Myocyte (in vitro differentiated cells): Measurements from ENCODE around the gene CST7. TPM values are rescaled to one million over a fixed set of nuclear protein-coding genes. Genes with fewer than 3 reads are reported as not detected.
"Not testable (repeated sequence)": the region's sequence is repeated elsewhere in the genome, so short reads cannot be mapped to it uniquely, and the experiment has no call there.

Source experiments
- DNase-seq: peaks from one replicate; pipeline ENCODE4 v3.0.0-alpha.2; 2012; ENCODE audit warnings: low read depth
- polyA plus RNA-seq: library from polyadenylated mRNA; unstranded; fragments of >200 nt; gene quantifications from one replicate; pipeline ENCODE4 v1.2.1, GENCODE V29; 2012; ENCODE audit warnings: missing spikeins
- total RNA-seq: library from RNA; depleted of rRNA; stranded (reverse); fragments of >200 nt; gene quantifications from 2 replicates; pipeline ENCODE4 v1.2.3, GENCODE V29; 2014

The CST7 gene
- total RNA-seq, result 5.4 and 6.8 TPM in 2 replicates
- 1.7 TPM for polyA plus RNA-seq

DNA sequence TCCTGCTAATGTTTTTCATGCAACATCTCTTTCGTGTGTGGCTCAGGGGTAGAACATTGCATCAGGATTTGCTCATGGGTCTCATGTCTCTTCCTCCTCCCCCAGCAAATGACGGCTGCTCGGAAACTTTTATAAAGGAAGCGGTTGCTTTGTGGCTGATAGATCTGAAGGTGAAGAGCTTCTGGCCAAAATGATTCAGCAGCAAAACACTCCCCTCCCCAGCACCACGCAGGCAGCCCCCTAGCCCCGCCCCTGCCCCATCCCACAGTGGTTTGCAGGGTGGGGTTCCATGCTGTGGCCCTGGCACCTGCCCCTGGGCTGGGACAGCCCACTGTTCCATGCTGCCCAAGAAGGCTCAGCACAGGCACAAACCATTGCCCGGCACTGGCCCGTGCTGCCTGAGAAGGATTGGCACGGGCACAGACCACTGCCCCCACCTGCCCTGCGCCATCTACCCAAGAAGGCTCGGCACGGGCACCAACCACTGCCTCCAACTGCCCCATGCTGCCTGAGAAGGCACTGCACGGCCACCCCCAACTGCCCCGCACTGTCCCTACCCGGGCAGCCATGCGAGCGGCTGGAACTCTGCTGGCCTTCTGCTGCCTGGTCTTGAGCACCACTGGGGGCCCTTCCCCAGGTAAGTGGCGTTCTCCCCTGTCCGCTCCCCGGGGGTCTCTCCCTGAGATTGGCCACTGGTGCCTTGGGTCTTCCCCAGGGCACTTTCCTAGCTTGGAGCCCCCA lies at the start of gene CST7:
TSS of gene CST7 (plus strand) at position 331 of the 741 bp plus-strand sequence. CDS start at position 568, 237 bp downstream.
- peak; percentile 63 for DNase-seq

GRCh38 chr20:24906806-24907205 lies 42.3 kb upstream of the CST7 start:
- DNase-seq, result no peak

- DNase-seq, result no peak
Measured at GRCh38 chr20:24908642-24909041, 40.4 kb upstream of the CST7 start.

DNA sequence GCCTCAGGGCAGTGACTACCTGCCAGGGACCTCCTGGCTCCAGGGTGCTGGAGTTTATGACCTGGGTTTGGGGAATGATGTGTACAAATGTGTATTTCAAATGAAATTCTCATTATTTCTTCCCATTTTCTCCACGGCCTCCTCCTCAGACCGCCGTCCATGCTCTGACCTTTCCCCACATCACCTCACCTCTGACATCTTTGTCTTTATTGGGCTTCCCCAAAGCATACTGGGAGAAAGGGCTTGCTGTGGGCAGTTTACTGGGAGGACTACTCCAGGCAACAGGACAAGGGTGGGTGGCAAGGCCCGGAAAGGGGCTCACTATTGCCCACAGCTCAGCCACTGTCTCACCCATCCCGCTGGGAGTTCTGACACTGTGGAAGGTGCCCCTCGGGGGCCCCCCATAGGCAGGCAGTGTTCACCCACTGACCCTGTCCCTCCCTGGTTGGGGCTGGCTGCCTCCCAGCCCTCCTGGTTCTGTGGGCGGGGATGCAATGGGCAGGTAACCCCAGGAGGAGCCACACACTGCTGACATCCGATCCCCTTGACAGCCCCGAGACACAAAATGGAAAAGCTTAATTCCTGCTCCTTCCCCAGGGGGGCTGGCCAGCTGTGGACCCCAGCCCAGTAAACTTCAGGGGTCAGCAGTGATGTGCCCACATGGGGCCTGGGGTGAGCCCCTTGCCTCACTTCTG lies 39.8 kb upstream of the CST7 start:
- DNase-seq, result no peak

GRCh38 chr20:24909861-24910260 lies 39.2 kb upstream of the CST7 start:
- DNase-seq, result no peak

GRCh38 chr20:24910461-24910860 lies 38.6 kb upstream of the CST7 start:
- no peak for DNase-seq

GRCh38 chr20:24911461-24911860 lies 37.6 kb upstream of the CST7 start:
- no peak for DNase-seq

- DNase-seq, result no peak
Measured at GRCh38 chr20:24912397-24913075, 36.5 kb upstream of the CST7 start.

GRCh38 chr20:24913076-24913628 lies 35.9 kb upstream of the CST7 start:
- DNase-seq, result no peak

DNA sequence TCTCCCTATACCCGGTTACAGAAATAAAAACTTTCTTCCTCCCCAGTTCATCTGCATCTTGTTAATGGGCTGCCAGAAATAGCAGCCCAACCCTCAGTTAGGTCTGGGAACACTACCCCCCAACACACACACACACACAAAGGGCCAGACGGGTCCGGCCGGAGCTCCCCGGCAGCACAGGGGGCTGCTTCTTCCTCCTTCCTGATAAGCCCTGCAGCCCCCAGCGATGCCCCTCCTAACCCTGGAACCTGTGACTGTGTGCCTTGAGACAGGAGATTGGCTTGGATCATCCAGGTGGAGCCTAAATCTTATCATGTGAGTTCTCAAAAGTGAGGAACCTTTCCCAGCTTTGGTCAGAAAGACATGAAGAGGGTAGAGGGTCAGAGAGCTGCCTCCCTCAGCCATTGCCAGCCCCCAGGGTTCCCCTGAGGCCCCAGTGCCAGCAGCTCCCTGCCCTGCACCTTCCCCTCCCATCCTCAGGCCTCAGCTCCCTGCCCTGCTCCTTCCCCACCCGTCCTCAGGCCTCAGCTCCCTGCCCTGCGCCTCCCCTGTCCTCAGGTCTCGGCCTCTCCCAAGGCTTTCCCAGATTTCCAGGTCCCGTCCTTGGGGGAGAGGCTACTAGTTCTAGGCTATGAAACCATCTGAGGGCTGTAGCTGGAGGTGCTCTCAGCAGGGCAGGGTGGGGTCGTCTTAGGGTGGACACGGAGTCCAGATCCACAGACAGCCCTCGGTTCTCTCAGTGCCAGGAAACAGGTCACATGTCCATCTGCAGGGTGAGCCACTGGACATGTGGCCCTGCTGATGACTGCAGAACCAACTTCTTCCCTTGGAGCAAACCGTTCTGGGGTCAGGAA lies 34.5 kb upstream of the CST7 start:
- no peak for DNase-seq

DNA sequence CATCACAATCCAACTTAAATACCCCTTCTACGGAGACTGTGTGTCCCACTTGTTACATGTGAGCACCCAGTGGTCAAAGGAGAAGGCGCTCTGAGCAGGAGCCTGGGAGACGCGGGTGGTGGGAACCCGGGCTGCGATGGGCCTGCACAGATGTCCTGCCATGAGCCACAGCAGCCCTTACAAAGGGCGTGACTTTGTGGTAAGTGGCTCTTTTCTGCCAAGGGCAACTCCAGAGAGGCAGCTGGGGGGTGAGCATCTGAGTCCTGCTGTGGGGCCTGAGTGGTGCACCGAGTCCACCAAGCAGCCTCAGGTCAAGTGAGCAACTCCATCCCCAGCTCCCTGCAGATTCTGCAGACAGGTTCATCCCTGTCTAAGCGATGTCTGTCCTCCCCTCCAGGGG lies 33.6 kb upstream of the CST7 start:
- DNase-seq, result no peak

- no peak for DNase-seq
Measured at GRCh38 chr20:24915892-24916291, 33.2 kb upstream of the CST7 start.

- DNase-seq, result no peak
Measured at GRCh38 chr20:24916412-24916811, 32.7 kb upstream of the CST7 start.

DNA sequence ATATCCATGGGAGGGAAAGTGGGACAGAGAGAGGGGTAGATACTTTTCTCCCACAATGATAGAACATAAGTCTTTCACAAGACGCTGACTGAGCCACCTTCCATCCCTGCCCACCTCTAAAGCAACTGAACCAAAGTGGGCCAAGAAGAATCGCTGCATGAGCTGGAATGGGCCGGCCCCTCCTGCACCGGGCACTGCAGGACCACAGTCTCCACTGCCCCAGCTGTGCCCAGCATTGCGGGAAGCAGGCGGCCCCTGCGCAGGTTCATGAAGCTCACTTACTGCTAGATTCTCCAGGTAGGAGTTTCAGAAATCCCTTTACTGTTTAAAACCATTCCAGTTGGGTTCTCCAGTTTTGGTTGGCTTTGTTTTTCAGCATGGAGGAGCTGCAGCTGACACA lies 32.0 kb upstream of the CST7 start:
- no peak for DNase-seq

DNA sequence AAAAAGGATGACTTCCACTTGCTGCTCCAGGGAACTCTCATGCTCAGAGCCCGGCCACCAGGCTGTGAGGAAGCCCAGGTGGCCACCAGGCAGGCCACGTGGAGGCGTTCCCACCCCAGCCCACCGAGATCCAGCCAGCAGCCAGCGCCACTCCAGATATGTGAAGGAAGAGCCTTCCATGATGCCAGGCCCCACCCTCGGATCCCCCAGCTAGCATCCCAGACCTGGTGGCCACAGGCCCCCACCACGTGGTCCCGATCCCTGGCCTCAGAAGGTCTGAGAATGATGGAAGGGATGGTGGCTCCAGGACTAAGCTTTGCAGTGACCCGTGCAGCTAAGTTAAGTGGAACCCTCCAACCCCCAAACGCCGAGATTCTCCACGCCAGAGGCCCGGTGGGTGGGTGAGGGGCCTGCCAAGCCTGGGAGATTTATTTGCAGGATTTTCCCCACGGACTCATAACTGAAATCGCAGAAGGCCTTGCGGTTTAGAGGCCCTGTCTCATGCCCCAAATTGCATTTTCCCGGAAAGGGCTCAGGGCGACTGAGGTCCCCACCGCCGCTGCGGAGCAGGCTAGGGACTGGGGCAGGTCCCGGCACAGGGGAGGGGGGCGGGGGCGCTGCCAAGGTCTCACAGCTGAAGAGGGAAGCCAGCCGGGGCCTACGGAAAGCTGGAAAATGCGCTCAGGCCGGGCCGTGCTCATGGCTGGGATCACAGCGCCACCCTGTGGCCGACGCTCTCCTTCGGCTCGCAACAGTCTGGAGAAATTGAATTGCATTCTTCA lies 31.1 kb upstream of the CST7 start:
- peak; percentile 74 for DNase-seq

GRCh38 chr20:24918579-24919566 lies 30.2 kb upstream of the CST7 start:
- no peak for DNase-seq

DNA sequence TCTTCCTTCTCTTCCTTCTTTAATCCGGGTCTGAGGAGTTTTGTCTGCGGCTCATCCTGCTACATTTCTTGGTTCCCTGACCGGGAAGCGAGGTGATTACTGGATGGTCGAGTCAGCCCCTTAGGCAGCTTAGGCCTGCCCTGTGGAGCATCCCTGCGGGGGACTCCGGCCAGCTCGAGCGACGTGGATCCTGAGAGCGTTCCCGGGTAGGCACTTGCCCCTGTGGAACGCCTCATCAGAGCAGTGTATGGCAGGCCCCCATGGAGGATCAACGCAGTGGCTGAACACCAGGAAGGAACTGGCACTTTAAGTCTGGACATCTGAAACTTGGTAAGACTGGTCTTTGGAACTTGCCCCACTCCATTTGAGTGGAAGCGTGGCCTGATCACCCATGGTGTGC lies 29.4 kb upstream of the CST7 start:
- not testable (repeated sequence) for DNase-seq

DNA sequence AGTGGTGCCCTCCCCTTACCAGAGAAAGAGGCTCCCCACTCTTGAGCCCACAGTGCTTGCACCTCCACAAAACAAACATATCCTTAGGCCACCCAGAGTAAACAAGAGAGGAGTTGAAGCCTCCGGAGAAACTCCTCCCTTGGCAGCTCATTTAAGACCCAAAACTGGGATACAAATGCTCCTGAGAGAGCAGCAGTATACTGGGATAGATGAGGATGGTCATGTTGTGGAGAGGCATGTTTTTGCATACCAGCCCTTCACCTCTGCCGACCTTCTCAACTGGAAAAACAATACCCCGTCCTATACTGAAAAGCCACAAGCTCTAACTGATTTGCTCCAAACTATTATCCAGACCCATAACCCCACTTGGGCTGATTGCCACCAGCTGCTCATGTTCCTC lies 28.4 kb upstream of the CST7 start:
- not testable (repeated sequence) for DNase-seq

GRCh38 chr20:24929259-24929658 lies 19.8 kb upstream of the CST7 start:
- DNase-seq, result not testable (repeated sequence)
